ENCODE measurements around the gene MGAT5.

The MGAT5 gene

DNA sequence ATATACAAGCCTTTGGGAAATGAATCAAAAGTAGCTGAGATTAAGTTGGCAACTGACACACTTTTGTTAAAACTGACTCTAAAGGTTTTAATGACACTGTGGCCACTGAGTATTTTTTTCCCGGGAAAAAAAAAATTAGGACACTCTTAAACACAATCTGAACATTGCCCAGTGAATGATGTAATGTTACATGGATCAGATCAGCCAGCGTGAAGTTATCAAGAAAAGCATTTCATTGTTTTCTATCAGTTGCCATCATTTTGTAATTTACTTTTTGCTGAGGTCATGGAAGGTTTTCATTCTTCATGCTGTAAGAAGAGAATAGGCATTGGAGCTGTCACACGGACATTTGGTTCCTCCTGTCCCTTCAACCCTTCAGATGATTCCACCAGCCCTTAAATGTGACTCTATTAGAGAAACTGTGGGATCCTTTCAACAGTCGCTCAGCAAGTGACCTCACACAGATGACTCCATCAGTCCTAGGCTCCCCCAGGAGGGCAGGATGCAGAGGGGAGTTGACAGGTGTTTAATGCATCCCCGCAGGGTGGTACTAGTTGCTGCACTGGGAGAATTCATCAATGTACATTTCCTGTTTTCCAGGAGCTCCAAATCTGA, 164.2 kb downstream of the MGAT5 start:
- ChIA-PET POLR2A (no interaction called here), CTCF (interaction anchor here (0.9 to 2.8 kb wide), 9 partner anchors 9 to 531 kb away, joined by 3 to 11 read pairs (median 3); no protein-coding TSS in a partner anchor)
- no peak for DNase-seq (ENCODE audit: extremely low spot score)
- TF ChIP-seq, protein P1, sequence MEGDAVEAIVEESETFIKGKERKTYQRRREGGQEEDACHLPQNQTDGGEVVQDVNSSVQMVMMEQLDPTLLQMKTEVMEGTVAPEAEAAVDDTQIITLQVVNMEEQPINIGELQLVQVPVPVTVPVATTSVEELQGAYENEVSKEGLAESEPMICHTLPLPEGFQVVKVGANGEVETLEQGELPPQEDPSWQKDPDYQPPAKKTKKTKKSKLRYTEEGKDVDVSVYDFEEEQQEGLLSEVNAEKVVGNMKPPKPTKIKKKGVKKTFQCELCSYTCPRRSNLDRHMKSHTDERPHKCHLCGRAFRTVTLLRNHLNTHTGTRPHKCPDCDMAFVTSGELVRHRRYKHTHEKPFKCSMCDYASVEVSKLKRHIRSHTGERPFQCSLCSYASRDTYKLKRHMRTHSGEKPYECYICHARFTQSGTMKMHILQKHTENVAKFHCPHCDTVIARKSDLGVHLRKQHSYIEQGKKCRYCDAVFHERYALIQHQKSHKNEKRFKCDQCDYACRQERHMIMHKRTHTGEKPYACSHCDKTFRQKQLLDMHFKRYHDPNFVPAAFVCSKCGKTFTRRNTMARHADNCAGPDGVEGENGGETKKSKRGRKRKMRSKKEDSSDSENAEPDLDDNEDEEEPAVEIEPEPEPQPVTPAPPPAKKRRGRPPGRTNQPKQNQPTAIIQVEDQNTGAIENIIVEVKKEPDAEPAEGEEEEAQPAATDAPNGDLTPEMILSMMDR (IDR thresholded peaks at IDR 0.05; ENCODE audit: control extremely low read depth, extremely low read depth, low read depth, missing control alignments): no peak

- POLR2A ChIA-PET: no interaction called here
Observed at GRCh38 chr2:134420259-134420658, 166.4 kb downstream of the MGAT5 start.

GRCh38 chr2:134420920-134421319, 167.0 kb downstream of the MGAT5 start:
- ChIA-PET CTCF (interaction anchor here (1.3 to 2.8 kb wide), 5 partner anchors 8 to 302 kb away, joined by 3 to 19 read pairs (median 9); no protein-coding TSS in a partner anchor), POLR2A (no interaction called here)
- no peak for DNase-seq (ENCODE audit: extremely low spot score)
- TF ChIP-seq, protein P1 (IDR thresholded peaks at IDR 0.05; ENCODE audit: control extremely low read depth, extremely low read depth, low read depth, missing control alignments): no peak

More at GRCh38 chr2:134420259-134420658, 166.4 kb downstream of the MGAT5 start:
- CTCF ChIA-PET: interaction anchor here (0.9 to 2.8 kb wide), 5 partner anchors 9 to 302 kb away, joined by 3 to 19 read pairs (median 9); no protein-coding TSS in a partner anchor
- no peak for DNase-seq (ENCODE audit: extremely low spot score)
- TF ChIP-seq, protein P1 (IDR thresholded peaks at IDR 0.05; ENCODE audit: control extremely low read depth, extremely low read depth, low read depth, missing control alignments): no peak

DNA sequence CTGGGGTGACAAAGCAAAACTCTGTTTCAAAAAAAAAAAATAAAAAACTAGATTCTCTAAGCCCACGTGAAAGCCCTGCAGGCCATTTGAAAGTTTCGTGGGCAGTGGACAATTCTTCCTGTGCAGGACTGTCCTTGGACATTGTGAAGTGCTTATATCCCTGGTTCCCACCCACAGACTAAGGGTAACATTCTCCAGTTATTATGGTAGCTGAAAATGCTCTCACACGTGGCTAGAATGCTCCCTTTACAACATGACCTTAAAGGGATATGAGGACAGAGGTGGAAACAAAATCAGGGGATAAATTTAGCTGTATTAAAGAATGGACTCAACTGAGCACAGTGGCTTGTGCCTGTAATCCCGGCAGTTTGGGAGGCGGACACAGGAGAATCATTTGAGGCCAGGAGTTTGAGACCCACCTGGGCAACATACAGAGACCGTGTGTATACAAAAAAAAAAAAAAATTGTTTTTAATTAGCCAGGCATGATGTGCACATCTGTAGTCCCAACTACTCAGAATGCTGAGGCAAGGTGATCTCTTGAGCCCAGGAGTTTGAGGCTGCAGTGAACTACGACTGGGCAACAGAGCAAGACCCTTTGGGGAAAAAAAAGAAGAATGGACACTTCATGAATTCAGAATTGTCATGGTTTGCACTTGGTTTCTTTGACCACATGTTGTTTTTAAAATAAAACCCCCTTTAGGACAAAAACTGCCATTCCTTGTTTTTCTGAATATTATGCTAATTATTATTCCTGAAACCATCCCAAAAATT, 167.9 kb downstream of the MGAT5 start:
- ChIA-PET POLR2A (no interaction called here), CTCF (interaction anchor here (0.8 to 2.6 kb wide), 5 partner anchors 10 to 303 kb away, joined by 3 to 19 read pairs (median 3); no protein-coding TSS in a partner anchor)
- TF ChIP-seq, protein P1 (IDR thresholded peaks at IDR 0.05; ENCODE audit: control extremely low read depth, extremely low read depth, low read depth, missing control alignments): no peak
- DNase-seq (ENCODE audit: extremely low spot score): no peak

DNA sequence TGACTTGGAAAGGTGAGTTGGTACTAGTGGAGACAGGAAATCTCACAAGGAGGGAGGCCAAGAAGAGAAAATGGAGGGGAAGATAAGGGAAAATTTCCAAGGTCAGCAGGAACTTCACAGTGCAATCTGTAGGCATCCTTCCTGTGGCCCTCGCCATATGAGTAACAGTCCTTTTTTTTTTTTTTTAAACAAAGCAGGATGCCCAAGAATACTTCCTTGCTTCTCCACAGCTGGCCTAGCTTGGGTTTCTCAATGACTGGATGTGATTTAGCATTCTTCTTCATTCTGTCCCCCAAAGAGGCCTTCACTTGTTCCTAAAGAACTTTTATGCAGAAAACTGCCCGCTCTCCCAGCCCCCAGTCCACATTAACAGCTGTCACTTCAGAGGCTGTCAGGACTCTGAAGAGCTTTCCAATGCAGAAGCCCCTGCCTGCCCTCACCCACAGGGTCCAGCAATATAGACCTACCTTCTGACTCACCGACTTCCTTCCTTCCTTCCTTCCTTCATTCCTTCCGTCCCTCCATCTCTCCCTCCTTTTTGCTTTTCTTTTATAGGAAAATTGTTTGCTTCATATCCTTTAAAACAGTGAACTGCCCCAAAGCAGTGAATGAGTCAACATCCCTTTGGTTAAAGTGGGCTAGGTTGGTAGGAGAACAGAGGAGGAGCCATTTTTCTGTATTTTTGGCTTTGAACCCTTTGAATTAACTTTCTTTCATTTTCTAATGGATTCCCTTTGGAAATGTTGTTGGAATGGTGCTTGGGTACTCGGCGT, 172.0 kb downstream of the MGAT5 start:
- TF ChIP-seq, protein P1 (IDR thresholded peaks at IDR 0.05; ENCODE audit: control extremely low read depth, extremely low read depth, low read depth, missing control alignments): no peak
- CTCF ChIA-PET: interaction anchor here (1.2 to 4.0 kb wide), 5 partner anchors 9 to 180 kb away, joined by 4 to 18 read pairs (median 7); no protein-coding TSS in a partner anchor
- POLR2A ChIA-PET: no interaction called here
- DNase-seq (ENCODE audit: extremely low spot score): no peak

DNA sequence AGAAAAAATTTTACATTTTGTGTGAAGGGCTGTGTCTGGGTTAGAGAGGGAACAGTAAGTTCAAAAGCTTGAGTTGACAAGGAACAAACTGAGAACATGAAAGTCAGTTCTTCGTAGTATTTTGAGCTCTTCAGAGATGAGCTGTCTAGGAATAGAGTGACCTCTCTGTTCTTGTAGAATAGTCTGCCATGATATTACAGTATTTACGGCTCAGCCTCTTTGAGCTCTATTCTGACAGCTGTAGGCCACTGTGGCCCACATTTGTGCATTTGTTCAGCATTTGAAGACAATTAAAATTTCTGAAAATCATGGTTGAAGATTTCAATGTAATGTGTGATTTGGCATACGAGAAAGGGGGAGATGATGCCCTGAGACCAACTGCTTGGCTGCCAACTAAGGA, 172.8 kb downstream of the MGAT5 start:
- TF ChIP-seq, protein P1 (IDR thresholded peaks at IDR 0.05; ENCODE audit: control extremely low read depth, extremely low read depth, low read depth, missing control alignments): no peak

More for the DNA sequence above, 172.8 kb downstream of the MGAT5 start:
- ChIA-PET CTCF (interaction anchor here (1.1 to 6.5 kb wide), 7 partner anchors 9 to 181 kb away, joined by 3 to 43 read pairs (median 5); no protein-coding TSS in a partner anchor), POLR2A (no interaction called here)
- DNase-seq (ENCODE audit: extremely low spot score): no peak

Measured in GM10248 (cell line).